Stimulated activated CD8-positive, alpha-beta memory T cell treated with anti-CD3 and anti-CD28 coated beads, Interleukin-12 subunit alpha, Interleukin-12 subunit beta, amount 100 ng/mL, for 1 hour (primary cell): ENCODE results near the gene ADAMTSL2.

Experiments
- DNase-seq: peaks from one replicate; pipeline ENCODE4 v3.0.0-alpha.2; 2020; ENCODE audit warnings: low read depth

The ADAMTSL2 gene

DNA sequence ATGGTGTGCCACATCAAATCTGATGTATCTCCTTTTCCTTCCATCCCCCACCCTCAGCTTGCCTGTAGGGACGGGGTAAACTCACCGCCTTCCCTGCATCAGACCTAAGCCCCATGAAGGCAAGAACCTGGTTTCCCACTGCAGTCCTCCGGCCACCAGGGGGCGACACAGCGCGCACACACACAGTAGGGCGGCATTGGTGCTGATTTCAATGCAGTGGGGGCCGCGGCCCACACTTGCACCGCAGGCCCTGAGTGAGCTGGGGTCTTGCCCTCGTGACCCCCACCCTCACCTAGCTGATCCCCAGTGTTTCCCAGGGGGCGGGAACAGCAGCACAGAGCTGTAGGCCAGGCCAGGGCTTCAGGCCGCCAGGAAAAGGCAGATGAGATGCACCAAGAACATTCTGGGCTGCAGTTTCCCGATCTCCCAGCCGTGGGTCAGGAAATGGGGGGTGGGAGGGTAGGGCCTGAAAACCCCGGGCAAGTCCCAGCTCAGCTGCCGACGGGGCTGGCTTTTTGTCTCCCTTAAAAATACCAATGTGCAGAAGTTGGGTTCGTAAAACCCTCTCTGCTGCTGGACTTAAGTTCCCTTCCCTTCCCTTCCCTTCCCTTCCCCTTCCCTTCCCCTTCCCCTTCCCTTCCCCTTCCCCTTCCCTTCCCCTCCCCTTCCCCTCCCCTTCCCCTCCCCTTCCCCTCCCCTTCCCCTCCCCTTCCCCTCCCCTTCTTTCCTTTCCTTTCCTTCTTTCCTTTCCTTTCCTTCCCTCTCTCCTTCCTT lies 55.1 kb downstream of the ADAMTSL2 start:
- DNase-seq, result no peak

DNA sequence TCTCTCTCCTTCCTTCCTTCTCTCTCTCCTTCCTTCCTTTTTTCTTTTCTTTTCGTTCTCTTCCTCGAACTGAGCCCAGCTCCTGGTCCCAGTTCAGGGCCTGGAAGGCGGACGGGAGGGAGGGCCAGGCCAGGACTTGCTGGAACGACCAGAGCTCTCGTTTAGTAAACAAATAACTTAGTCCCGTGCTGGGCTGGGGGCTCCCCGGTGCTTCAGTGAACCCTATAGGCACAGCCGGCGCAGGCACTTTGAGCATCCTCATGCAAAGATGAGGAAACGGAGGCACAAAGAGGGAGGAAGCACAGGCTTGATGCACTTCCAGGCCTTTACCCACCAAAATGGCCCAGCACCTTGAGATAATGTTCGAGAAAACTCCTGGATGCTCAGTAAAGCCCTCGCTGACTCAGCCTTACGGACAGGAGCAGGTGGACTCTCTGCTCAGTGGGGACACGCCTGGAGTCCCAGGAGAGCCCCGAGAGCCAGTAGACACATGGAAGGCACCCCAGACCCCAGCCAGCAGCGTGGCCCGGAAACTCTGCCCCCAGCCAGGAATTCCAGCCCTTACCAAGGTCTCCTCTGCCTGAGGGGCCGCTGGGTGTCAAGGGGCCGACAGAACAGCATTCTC lies 55.8 kb downstream of the ADAMTSL2 start:
- no peak for DNase-seq

DNA sequence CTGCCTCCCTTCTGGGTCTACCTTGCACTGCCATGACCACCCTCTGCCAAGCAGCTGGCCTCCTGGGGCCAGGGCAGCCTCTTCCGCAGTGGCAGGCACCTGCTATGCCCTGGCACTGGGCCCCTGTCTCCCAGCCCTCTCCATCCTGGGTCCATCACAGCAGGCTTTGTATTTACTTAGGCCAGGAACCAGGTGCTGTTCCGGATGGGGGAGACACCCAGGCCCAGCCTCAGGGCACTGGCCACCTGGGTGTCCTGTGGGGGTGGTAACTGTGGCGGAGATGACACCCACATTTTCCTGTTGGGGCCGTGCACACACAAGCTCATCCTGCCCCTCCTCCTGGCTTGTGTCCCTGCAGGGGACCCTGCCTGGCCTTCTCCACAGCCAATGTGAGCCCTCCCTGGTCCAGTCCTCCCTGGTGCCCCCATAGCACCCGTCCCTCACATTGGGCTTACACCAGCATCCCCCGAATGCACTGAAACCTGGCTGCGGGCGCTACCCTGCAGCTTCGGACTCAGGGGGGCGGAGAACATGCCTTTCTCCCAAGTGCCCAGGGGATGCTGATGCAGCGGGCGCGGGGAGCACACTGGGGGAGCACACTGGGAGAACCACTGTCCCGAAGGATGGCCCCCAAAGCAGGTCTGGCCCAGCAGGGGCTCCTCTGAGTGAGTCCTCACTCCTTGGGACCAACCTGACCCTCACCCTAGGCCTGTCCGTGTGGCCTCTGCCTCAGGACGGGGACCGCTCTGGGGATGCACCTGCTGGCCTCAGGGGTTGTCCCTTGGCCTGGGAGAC lies 56.8 kb downstream of the ADAMTSL2 start:
- no peak for DNase-seq

DNA sequence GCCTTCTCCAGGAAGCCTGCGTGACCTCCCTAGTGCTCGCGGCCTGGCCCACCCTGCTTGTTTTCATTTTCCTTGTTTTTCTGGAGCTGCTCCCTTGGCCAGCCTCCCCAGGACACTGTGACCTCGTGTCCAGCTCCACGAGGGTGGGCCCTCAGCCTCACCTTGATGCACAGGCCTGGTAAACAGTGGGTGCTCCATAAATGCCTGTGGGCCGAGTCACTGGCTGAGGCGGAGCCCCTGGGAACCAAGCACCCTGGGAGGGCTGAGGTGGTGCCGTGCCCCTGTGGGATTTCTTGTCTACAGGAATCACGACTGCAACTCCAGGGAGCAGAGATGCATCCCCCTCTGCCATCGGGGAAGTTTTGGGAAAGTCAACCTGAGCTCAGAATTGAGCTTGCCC lies 57.5 kb downstream of the ADAMTSL2 start:
- no peak for DNase-seq

DNA sequence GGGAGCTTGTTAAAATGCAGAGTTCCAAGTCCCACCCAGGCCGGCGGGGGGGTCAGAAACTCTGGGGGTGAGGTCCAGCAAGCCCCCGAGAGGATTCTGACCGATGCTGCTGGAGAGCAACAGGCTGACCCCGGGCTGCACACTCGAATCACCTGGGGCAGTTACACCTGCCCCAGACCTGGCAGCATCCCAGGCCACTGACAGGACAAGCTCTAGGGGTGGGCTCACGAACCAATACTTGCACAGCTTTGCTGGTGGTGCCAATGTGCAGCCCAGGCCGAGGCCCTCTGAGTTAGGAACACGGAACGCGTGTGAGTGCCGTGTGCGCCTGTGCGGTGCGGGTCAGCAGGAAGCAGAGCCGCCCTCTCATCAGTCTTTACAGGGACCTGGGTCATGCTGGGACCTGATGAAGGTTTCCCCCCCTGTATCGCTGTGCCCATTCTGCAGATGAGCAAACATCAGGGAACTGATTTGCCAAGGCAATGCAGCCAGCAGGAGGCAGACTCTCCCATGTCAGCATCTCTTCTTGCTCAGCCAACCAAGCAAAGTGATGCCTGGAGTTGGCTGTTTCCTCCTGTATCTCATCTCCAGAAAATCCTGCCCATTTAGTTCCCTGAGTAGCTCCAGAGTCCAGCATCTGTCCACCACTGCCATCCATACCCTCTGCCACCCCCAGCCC lies 58.4 kb downstream of the ADAMTSL2 start:
- DNase-seq, result no peak

DNA sequence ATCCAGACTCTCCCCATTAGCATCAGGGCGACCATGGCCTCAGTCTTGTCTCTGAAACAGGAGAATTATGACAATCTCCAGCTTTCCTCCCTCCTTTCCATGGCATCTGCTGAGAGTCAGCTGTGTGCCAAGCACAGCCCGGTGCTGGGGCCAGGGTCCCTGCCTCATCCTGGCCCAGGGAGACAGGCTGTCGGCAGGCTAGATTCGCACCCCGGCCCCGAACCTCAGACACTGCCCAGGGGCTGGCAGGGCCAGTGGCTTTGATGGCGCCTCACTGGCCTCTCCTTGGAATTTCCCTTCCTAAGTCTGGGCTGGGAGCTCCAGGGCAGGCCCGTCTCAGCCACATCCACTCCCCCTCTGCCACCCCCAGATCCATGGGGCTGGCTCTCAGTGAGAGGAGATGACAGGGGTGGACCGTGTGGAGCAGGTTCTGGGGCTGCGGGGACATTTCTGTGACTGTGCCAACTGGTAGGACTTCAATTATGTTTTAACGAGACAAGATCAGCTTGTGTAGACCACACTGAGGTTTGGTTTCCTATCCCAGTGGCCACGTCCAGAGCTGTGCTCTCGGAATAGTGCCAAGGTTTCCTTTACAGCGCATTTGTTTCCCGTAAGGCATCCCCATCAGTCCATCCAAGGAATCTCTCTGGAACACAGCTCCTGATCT lies 59.2 kb downstream of the ADAMTSL2 start:
- DNase-seq, result no peak

DNA sequence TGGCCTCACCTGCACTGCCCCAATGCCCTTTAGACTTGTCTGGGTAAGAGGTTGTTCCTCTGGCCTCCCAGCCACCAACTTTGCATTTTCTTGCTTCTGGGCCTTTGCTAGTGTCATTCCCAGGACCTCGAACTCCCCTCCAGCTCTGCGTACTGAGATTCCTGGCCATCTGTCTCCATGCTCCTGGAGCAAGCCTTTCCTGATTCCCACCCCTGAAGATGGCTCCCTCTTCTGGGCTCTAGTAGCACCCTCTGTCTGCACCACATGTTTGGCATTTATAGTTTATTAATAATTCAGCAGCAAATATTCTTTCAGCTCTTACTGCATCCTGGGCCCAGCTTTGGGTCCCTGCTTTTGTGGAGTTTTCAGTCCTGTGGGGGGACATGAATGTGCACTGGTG lies 59.8 kb downstream of the ADAMTSL2 start:
- DNase-seq, result no peak

DNA sequence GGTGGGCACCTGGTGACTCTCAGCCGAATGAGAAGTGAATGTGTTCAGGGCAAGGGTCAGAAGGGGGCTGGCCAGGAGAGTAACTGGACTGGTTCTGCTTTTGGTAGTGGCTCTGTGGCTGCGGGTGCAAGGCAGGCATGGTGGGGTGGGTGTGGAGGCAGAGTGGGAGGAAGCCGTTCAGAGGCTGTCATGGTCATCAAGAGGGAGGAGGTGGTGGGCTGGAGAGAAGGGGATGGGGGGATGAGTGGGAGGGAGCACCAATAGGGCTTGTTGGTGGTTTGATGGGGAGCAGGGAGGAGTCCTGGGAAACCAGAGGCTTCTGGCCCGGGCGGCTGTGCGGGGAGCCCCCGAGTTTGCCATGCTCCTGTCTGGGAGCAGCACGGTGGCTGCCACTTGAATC lies 61.4 kb downstream of the ADAMTSL2 start:
- no peak for DNase-seq

DNA sequence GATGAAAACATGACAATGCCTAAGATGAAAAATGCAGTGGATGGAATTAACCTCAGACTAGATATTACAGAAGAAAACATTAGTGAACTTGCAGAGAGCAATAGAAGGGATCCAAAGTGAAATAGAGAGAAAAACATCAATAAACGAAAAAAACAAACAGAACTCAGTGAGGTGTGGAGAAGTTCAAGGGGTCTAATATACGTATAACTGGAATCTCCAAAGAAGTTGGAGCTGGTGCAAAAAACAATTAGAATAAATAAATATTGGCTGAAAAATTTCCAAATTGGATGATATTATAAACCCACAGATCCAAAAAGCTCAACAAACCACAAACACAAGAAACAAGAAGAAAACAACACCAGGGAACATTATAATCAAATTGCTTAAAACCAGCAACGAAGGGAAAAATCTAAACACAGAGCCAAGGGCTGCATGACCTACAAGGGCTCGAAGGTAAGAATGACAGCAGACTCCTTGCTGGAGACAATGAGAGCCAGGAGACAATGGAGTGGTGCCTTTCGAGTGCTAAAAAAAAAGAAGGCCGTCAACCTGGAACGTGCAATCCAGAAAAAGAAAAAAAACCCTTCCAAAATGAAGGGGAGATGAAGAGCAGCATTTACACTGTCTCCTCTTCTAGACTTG lies 62.9 kb downstream of the ADAMTSL2 start:
- DNase-seq, result no peak

DNA sequence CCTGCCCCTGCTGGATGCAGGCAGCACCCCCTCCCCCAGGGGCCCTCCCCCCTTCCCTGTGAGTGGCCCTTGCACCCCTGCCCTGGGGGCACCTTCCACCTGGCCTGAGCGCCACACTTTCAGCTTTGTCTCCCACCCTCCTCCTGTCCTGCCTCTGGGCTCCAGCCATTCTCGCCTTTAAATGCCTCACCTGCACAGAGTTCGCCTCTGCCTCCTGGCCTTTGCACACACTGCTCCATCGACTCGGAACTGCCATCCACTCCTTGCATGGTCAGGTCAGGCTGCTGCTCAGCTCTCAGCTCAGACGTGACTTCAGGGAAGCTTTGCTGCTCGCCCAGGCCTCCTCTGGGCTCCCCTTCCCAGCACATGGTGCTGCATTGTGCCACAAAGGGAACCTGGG lies 64.5 kb downstream of the ADAMTSL2 start:
- DNase-seq, result no peak

DNA sequence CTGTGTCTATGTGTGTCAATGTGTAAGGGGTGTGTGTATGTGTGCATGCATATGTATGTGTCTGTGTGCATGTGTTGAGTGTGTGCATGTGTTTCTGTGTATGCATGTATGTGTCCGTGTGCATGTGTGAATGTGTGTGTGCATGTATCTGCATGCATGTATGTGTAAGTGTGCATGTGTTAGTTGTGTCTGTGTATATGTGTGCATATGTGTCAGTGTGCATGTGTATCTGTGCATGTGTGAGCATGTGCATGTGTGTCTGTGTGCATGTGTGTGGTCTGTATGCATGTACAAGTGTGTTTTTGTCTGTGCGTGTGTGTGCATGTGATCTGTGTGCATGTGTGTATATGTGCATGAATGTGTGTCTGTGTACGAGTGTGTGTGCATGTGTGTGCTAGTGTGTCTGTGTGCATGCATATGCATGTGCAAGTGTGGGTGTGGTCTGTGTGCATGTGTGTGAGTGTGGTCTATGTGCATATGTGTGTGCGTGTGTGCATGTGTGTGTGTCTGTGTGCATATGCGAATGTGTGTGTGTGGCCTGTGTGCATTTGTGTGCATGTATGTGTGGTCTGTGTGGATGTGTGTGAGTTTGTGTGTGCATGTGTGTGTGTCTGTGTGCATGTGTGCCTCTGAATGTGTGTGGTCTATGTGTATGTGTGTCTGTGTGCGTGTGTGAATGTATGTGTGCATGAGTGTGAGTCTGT lies 65.1 kb downstream of the ADAMTSL2 start:
- no peak for DNase-seq

DNA sequence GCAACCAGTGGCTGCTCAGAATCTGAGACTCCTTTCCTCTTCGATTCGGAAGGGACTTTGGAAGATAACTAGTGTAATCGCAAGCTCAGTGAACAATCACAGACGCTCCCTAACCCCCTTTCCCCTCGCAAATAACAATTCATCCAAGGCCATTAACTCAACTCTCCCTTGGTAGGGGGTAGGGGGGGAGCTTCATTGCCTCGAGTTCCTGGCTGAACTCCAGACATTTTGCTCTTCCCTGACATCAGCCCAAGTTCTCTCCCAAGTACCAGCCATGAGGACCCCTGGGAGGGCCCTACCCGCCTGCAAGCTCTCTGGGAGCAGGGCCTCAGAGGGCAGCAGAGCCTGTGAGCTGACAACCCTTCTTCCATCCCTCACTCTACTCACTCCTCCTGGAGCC lies 66.2 kb downstream of the ADAMTSL2 start:
- DNase-seq, result no peak

DNA sequence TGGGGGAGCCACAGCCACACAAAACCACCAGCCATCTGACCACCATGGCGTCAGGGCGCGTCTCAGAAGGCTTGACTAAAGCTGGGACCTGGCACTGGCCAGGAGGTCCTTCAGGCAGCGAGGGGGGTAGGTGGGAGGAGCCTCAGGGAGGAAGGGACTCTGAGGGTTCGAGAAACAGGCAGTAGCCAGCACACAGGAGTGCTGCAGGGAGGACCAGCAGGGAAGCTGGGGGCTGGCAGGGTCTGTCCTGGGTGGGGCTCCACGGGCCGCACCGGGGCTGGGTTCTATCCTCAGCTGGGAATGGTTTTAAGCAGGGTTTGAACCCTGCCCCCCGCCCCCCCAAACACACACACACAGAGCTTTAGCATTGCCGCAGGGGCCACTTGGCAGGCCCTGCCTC lies 67.2 kb downstream of the ADAMTSL2 start:
- DNase-seq, result no peak

DNA sequence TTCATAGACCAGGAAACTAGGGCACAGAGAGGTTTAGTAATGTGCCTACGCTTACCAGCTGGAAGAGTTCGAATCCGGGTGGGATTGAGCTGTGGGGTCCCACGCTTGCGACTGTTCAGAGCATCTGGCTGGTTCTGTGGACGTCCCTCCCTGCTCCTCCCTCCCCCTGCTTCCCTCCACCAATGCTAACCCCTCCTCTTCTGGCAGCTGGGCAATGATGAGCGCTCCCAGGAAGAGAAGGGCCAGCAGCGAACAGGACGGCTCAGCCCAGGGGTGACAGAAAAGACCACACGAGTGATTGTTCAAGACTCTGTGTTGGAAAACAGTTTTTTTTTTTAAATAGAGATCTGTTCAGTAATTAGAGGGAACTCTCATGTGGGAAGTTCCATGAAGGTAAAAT lies 67.8 kb downstream of the ADAMTSL2 start:
- DNase-seq, result no peak

DNA sequence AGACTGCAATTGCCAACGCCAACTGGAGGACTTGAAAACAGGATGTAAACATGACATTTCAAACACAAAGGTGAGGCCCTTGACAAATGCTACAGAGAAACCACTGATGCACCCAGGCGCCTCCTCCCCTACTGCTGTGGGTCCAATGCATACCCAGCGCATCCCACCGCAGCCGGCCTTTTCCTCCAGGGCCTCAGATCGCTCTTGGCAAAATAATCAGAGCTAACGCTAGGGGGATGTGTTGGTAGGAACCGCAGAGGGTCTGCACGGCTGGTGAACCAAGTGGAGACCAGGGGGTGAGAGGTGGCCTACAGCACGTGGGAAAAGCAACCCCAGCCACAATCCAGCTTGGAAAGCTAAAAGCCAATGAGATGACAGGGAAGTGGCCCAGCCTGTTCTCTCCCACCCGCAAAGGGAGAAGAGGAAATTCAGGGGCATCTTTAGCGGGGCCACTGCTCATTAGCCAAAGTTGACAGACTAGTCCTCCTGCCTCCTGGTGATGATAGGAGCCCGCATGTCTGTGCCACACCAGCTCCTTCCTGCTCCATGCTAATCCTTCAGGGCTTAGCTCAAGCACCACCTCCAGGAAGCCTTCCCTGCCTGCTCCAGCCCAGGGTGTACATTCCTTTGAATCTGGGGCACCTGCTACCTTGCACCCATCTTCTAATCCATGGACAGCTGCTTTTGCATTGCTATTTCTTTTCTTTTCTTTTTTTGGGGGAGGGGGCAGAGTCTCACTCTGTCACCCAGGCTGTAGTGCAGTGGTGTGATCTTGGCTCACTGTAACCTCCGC lies 68.8 kb downstream of the ADAMTSL2 start:
- DNase-seq, result no peak

DNA sequence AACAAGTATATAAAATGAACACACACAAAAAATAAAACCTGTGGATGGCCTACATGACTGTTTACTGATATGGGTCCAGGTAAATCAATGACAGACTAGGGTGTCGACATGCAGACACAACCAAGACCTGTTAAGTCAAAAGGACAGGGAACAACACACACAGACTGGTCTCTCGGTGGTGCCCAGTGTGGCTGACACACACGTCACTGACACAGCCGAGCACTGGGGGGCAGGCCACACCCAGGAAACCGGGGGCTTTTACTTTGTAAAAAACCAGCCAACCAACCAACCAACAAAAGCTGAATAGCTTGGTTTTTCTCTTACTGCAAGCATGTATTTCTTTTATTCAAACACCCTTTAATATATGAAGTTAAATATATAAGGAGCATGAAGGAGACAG lies 69.7 kb downstream of the ADAMTSL2 start:
- DNase-seq, result peak; percentile 33

DNA sequence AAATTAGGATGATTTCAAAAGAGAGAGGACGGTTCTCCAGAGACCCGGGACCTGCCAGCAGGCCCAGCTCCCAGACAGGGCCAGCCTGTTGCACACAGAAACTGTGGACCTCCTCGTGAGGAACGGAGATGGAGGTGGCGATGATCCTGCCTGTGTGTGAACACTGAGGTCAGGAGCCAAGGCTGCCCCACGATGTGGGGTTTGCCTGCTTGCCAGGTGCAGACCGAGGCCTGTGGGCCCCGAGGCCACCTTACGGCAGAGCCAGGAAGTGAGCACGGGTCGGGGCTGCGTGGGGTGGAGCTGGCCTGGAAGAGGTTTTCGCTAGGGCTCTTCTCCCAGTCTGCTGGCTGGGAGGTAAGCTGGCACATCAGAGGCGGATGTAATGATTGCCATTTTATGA lies 70.4 kb downstream of the ADAMTSL2 start:
- no peak for DNase-seq

DNA sequence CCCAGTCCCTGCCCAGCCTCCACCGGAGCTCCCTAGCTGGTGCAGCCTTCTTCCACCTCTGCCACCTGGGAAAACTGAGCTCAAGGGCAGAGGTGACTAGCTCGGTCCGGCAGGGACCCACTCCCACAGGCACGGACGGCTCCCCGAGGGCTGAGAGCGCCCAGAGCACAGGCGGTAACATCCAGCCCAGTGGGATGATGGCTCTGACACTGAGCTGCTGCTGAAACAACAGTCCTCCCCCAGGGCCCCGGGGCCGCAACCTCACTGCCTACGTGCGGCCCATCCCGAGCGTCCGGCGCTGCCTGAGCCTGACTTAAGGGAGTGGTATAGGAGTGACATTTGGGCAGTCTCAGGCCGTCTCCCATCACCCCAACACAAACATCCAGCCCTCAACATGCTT lies 70.9 kb downstream of the ADAMTSL2 start:
- no peak for DNase-seq

DNA sequence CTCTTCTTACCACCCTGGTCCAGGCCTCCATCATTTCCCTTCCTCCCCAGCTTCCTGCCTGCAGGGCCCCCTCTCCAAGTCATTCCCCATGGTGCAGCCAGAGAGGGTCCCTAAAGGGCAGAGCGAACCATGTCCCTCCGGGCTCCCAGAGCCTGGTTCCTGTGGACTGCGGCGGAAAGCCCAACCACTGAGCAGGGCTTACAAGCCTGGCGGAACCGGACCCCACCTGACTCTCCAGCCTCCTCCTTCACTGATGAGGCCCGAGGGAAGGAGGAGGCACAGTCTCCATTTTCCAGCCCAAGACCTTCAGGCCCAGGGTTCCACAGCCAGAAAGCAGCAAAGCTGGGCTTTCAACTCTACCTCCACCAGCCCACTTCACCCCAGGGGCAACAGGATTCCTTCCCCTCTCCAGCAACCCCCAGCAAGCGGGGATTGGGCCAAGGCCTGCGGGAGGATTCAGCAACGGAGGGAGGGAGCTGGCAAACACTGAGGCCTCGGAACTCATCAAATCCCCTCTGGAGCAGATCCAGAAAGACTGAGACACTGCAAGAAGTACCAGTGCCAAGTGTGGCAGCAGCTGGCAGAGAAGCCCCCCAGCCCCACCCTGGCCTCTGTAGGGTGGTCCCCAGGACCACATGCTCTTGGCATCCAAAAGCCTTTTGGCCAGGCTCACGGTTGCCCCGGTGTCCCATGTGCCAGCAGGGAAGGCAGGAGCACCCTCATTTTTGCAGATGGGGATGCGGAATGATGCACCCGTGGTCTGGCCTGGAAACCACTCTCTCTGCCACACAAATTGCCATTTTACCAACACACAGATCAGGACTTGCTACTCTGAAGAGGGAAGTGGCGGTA lies 71.6 kb downstream of the ADAMTSL2 start:
- DNase-seq, result no peak
